ENCODE data around the gene ACTN4.

GRCh38 chr19:38649305-38650171 lies 2.1 kb downstream of the ACTN4 start:
- TF ChIP-seq CTCF (IDR thresholded peaks at IDR 0.05) (no peak), POLR2A (IDR thresholded peaks at IDR 0.05) (peak; percentile 13 to 68)
